ENCODE results near the gene MGLL.

GRCh38 chr3:127840671-127841070 lies 18.4 kb upstream of the MGLL start:
- TF ChIP-seq POLR2A (IDR thresholded peaks at IDR 0.05) (no peak), CTCF (IDR thresholded peaks at IDR 0.05) (no peak), EP300 (IDR thresholded peaks at IDR 0.05) (no peak)

All from ovary (tissue), 3 donors.